ENCODE measurements around the gene HYLS1.

The HYLS1 gene

GRCh38 chr11:125931668-125932067 lies 44.2 kb downstream of the HYLS1 start:
- in situ Hi-C loops (cut with MboI; ENCODE audit: low sequenced_read_pairs): no loop called here

GRCh38 chr11:125932301-125932700 lies 44.8 kb downstream of the HYLS1 start:
- in situ Hi-C loops (cut with MboI; ENCODE audit: low sequenced_read_pairs): no loop called here

- in situ Hi-C loops (cut with MboI; ENCODE audit: low sequenced_read_pairs): no loop called here
Observed at GRCh38 chr11:125933030-125933813, 45.8 kb downstream of the HYLS1 start.

DNA sequence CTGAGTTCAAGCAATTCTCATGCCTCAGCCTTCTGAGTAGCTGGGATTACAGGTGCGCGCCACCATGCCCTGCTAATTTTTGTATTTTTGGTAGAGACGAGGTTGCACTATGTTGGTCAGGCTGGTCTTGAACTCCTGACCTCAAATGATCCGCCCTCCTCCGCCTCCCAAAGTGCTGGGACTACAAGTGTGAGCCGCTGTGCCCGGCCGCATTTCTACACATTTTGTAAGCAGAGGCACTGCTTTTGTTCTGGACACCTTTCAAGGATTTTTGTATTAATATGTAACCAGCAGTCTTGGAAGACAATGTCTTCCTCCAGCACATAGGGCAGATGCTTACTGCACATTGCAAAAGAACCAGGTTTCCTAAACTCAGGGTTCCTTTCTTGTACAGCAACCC lies 47.0 kb downstream of the HYLS1 start:
- in situ Hi-C loops (cut with MboI; ENCODE audit: low sequenced_read_pairs): no loop called here

GRCh38 chr11:125935056-125935455 lies 47.6 kb downstream of the HYLS1 start:
- in situ Hi-C loops (cut with MboI; ENCODE audit: low sequenced_read_pairs): no loop called here

DNA sequence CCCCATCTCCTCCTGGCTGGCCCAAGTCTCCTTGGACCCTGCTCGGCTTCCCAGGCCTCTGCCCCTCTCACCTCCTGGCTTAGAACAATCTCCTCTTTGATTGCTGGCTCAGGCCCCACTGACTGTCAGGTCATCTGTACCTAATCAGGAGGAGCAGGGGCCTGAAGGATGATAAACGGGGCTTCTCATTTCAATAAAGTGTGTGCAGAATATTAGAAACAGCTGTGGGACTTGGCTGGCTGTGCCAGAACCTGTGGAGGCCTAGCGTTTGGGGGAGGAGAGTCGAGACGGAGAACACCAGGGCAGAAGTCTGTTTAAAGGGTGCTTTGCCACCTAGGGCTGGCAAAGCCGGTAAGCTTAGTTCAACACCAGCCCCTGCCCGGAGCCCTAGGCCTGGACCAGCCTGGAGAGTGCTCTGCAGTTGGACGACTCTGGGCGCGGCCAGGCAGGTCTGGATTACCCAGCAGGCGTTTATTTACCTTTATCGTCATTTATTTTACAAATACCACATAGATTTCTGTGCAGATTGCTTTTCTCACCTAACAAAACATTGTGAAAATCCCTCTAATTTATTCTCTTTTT lies 48.2 kb downstream of the HYLS1 start:
- in situ Hi-C loops (cut with MboI; ENCODE audit: low sequenced_read_pairs): no loop called here

DNA sequence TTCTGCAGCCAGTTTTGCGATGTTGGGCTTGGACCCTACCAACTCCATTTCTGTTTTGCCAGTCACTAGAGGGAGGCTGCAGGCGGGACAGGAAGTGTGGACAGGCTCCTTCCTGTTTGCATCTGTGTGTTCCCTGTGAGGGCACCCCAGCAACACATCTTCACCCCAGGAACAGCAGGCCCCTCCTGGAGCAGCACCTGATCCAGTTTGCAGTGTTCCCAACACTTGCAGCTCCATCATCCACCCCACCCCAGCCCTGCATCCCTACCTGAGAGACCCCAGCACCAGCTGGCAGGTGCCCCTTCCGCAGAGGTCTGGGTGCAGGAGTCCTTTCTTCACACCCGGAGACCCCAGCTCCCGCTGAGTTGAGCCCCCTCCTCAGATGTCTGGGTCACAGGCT lies 51.0 kb downstream of the HYLS1 start:
- in situ Hi-C loops (cut with MboI; ENCODE audit: low sequenced_read_pairs): no loop called here

DNA sequence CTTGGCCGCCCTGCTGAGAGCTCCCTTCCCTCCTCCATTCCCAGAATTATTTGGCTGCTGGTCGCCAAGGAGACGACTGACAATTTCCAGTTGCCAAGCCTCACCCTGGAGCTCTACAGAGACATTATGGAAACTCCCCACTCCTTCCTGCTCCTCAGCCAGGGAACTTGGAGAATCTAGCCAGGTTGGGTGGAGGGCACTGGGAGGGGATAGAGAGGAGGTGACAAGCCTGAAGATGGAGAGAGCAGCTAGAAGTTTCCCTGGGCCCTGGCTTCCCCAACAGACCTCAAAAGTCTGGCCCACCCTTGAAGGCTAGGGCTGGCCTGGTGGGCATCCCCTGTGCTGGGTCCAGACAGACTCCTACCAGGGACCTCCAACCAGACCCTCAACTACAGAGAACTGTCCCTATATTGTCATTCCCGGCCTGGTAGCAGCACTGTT lies 51.6 kb downstream of the HYLS1 start:
- in situ Hi-C loops (cut with MboI; ENCODE audit: low sequenced_read_pairs): no loop called here

- in situ Hi-C loops (cut with MboI; ENCODE audit: low sequenced_read_pairs): no loop called here
Observed at GRCh38 chr11:125940145-125940544, 52.7 kb downstream of the HYLS1 start.

GRCh38 chr11:125941267-125941618 lies 53.8 kb downstream of the HYLS1 start:
- in situ Hi-C loops (cut with MboI; ENCODE audit: low sequenced_read_pairs): no loop called here

GRCh38 chr11:125941619-125942611 lies 54.4 kb downstream of the HYLS1 start:
- in situ Hi-C loops (cut with MboI; ENCODE audit: low sequenced_read_pairs): no loop called here

DNA sequence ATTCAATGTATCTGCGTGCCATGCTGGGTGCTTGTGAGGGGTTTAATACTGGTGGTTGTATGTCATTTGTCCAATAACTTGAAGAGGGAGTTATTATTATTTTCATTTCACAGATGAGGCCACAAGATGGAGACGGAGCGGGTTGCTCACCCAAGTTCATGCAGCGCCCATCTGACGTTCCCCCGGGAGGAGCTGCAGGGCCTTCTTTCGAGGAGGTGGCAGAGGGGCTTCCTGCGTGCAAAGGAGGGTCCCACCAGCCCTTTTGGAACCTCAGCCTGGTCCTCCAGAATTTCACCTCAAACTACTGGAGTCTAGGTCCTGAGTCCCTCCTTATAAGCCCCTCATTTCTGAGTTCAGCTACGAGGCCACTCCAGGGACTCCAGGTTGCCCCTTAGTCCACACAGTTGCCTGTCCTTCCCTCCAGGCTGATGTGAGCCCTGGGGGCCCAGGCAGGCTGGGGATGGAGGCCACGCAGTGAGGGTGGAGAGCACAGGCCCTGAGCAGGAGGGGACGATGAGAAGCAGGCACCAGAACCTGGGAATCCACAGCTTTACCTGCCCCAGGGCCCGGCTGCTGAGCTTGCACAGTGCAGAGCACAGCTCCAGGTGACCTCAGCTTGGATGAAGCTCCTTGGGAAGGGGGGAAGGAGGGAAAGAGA lies 55.4 kb downstream of the HYLS1 start:
- in situ Hi-C loops (cut with MboI; ENCODE audit: low sequenced_read_pairs): no loop called here

DNA sequence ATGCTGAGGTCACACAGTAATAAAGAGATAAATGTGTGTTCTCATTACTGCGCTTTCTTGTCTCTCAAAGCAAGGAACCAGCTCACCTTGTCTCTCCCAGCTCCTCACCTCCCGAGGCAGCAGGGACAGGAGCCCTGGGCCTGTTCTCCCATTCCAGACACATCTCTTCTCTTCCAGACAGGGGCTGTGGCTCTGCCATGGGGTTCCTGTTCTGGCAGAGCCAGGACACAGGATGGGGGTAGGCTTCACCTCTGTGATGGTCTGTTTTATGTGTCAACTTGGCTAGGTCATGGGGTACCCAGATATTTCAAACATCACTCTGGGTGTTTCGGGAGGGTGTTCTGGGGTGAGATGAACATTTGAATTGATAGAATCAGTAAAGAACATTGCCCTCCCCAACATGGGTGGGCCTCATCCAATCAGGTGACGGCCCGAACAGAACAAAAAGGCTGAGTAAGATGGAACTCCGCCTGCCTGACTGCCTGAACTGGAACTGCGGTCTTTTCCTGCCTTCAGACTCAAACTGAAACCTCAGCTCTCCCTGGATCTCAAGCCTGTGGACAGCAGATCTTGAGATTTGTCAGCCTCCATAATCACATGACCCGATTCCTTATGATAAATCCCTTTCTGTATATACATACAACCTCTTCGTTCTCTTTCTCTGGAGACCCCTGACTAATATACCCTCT lies 56.3 kb downstream of the HYLS1 start:
- in situ Hi-C loops (cut with MboI; ENCODE audit: low sequenced_read_pairs): no loop called here

- in situ Hi-C loops (cut with MboI; ENCODE audit: low sequenced_read_pairs): no loop called here
Observed at GRCh38 chr11:125944350-125945010, 57.0 kb downstream of the HYLS1 start.

DNA sequence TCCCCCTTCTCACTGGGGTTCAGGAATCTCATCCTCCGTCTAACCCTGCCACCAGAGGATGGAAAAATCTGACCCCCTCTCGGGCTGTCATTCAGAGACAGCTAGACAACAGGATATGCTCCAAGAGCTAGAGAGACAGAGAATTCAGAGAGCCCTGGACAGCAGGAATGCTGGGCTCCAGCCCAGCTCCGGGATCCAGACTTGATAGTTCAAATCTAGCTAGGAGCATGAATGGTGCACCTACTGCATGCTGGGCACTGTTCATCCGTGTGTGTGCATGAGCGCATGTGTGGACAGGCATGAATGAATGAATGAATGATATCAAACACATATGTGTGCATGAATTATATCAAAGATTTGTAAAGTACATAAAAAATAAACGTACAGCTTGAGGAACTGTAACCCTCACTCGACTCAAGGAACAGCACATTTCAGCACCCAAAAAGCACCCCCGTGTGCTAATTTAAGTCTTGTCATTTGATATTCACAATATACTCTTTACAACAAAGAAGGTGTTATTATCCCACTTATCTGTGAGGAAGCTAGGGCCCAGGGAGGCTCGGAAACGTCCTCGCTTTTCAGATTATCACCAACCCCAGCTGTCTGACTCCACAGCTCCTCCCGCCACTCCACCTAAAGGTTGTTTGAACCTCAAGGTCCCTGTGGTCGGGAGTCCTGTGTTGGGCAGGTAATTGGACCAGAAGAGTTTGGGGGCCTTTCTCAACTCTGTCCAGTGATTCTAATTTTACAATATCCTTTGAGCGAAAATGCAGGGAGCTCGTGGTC lies 57.7 kb downstream of the HYLS1 start:
- in situ Hi-C loops (cut with MboI; ENCODE audit: low sequenced_read_pairs): no loop called here

DNA sequence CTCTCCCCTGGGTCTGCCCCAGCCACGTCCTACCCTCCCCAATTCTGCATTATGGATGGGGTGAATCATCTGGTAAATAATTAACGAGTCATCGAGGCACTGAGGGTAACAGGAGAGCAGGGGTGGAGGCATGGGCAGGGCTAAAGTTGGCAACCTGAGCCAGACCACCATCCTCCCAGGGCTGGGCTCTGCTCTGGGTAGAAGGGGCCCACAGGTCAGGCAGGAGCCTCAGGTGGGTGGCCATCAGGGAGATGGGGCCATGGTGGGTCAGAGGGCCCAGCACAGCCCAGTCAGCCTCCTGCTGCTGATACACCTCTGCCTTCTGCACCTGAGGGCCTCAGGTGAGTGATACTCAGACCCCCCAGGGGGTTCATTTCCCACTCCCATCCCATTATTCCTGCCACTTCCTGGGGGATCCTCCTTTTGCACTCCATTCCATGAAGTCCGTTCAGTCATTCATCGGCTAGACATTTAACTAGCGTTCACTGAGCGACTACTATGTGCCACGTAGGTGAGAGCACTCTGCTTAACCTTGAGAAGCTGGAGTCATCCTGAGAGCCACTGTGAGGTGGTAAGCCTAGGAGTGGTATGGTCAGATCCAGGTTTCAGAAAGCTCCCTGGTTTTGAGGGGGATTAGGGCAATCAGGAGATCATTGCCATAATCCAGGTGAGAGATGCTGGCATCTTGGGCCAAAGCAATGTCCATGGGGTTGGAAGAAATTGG lies 58.5 kb downstream of the HYLS1 start, which contains the start of gene VSIG10L2:
TSS of gene VSIG10L2 (plus strand) at position 248 of the 724 bp plus-strand sequence. CDS start at position 260, 12 bp downstream.
- in situ Hi-C loops (cut with MboI; ENCODE audit: low sequenced_read_pairs): no loop called here

DNA sequence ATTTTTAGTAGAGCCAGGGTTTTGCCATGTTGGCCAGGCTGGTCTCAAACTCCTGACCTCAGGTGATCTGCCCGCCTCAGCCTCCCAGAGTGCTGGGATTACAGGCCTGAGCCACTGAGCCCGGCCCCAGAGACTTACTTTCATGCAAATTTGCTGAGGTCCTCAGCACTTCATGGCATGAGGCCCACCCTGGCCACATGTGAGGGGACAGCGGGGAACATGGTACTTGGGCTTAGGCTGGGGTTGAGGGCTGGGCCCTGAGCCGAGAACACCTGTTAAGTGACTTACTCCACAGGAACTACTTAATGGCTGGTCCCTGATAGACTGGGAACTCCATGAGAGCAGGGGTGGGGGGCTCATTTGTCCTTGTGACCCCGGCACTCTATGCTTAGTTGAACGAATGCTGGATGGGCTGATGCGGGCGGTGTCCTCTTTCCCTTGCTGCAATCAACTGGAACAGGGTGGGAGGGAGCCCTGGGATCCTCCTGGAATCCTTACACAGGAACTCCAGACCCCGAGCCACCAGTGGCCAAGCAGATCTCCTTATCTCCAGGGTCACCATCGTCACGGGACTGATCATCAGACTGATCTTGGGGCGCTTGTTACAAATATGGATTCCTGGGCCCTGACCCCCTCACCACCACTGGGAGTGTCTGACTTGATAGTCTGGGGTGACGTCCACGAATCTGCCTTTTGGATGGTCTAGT lies 59.4 kb downstream of the HYLS1 start:
- in situ Hi-C loops (cut with MboI; ENCODE audit: low sequenced_read_pairs): no loop called here
